Cardiac fibroblast (primary cell): Measurements from ENCODE around the gene ZDBF2.
"Not testable (repeated sequence)": the region's sequence is repeated elsewhere in the genome, so short reads cannot be mapped to it uniquely, and the experiment has no call there.

Source experiments
- DNase-seq, 2 donors: peaks; one replicate each; pipeline versions ENCODE4 v3.0.0 to v3.0.0-alpha.2; 2010; ENCODE audit warnings: low read depth in 2 of 2
- H3K4me3 ChIP-seq, 2 donors: replicated peaks in 1 of 2; 1 replicate in 1 of 2; 2 replicates in 1 of 2; pipeline ENCODE4 v1.5.1; 2011; ENCODE audit warnings: low read depth in 2 of 2, low read length in 2 of 2, mild to moderate bottlenecking in 2 of 2, moderate library complexity in 1 of 2
- CTCF ChIP-seq: IDR thresholded peaks from one replicate; pipeline ENCODE4 v1.5.1; 2011; ENCODE audit warnings: low read depth, mild to moderate bottlenecking, low read length, inconsistent platforms

Gene ZDBF2

GRCh38 chr2:206274434-206275311 lies at the start of gene ZDBF2:
TSS of gene ZDBF2 (plus strand) at chr2:206274663. CDS start at chr2:206281850, 7,187 bp downstream.
- TF ChIP-seq CTCF, result no peak
- peak within 1 kb of the TSS; percentile 69 to 72 for H3K4me3 ChIP-seq
- DNase-seq, result peak; percentile 57 to 82

GRCh38 chr2:206225435-206226232 lies 48.8 kb upstream of the ZDBF2 start:
- H3K4me3 ChIP-seq, result no peak overlapping the region
- DNase-seq, result no peak
- no peak for TF ChIP-seq CTCF

GRCh38 chr2:206228636-206229035 lies 45.8 kb upstream of the ZDBF2 start:
- not testable (repeated sequence) for H3K4me3 ChIP-seq, DNase-seq

- TF ChIP-seq CTCF, result no peak
Measured at GRCh38 chr2:206229642-206230041, 44.8 kb upstream of the ZDBF2 start.

GRCh38 chr2:206230060-206230762 lies 44.3 kb upstream of the ZDBF2 start:
- peak in 1 of 2 donors; percentile 8 for DNase-seq
- H3K4me3 ChIP-seq, result no peak overlapping the region
- TF ChIP-seq CTCF, result no peak

More at GRCh38 chr2:206229642-206230041, 44.8 kb upstream of the ZDBF2 start:
- DNase-seq, result no peak
- H3K4me3 ChIP-seq, result no peak overlapping the region

- H3K4me3 ChIP-seq, result no peak overlapping the region
- no peak for TF ChIP-seq CTCF
- no peak for DNase-seq
Measured at GRCh38 chr2:206231669-206232286, 42.7 kb upstream of the ZDBF2 start.
